ACHN (cell line): ENCODE measurements around the gene KIT.

Source experiments
- DNase-seq: peaks from one replicate; pipeline ENCODE4 v3.0.0-alpha.2; 2015
- in situ Hi-C: cut with HindIII; loops from 2 replicates; pipeline ENCODE4 v1.10.0; 2017; ENCODE audit warnings: low sequenced_read_pairs, low pct_ligation_motif_present, low pct_unique_long_range_greater_than_20kb

KIT gene

GRCh38 chr4:54659313-54659712 lies 1.6 kb downstream of the KIT start:
- DNase-seq, result peak; percentile 20

GRCh38 chr4:54659749-54660535 lies 2.2 kb downstream of the KIT start:
- in situ Hi-C loops, result no loop called here
- DNase-seq, result no peak

More at GRCh38 chr4:54659313-54659712, 1.6 kb downstream of the KIT start:
- in situ Hi-C loops, result no loop called here

- in situ Hi-C loops, result no loop called here
- no peak for DNase-seq
These were observed 2.8 kb downstream of the KIT start for GRCh38 chr4:54660591-54660990.

GRCh38 chr4:54661169-54661568 lies 3.4 kb downstream of the KIT start:
- DNase-seq, result no peak

GRCh38 chr4:54661686-54662085 lies 3.9 kb downstream of the KIT start:
- DNase-seq, result no peak
- in situ Hi-C loops, result no loop called here

More at GRCh38 chr4:54661169-54661568, 3.4 kb downstream of the KIT start:
- in situ Hi-C loops, result no loop called here

- in situ Hi-C loops, result no loop called here
- no peak for DNase-seq
These were observed 4.4 kb downstream of the KIT start for GRCh38 chr4:54662123-54662522.

- no peak for DNase-seq
- in situ Hi-C loops, result no loop called here
These were observed 5.3 kb downstream of the KIT start for GRCh38 chr4:54662901-54663585.

- DNase-seq, result no peak
- in situ Hi-C loops, result no loop called here
These were observed 6.6 kb downstream of the KIT start for GRCh38 chr4:54664400-54664799.

GRCh38 chr4:54668014-54668611 lies 10.4 kb downstream of the KIT start:
- in situ Hi-C loops, result no loop called here
- no peak for DNase-seq

- DNase-seq, result no peak
- in situ Hi-C loops, result no loop called here
These were observed 12.1 kb downstream of the KIT start for GRCh38 chr4:54669831-54670230.

GRCh38 chr4:54675721-54676461 lies 18.1 kb downstream of the KIT start:
- in situ Hi-C loops, result no loop called here
- DNase-seq, result no peak

GRCh38 chr4:54676658-54677057 lies 18.9 kb downstream of the KIT start:
- DNase-seq, result no peak
- in situ Hi-C loops, result no loop called here

- in situ Hi-C loops, result no loop called here
- DNase-seq, result no peak
These were observed 19.7 kb downstream of the KIT start for GRCh38 chr4:54677416-54677815.

GRCh38 chr4:54677853-54678650 lies 20.3 kb downstream of the KIT start:
- in situ Hi-C loops, result no loop called here
- no peak for DNase-seq

GRCh38 chr4:54678826-54679225 lies 21.1 kb downstream of the KIT start:
- no peak for DNase-seq
- in situ Hi-C loops, result no loop called here

GRCh38 chr4:54679813-54680212 lies 22.1 kb downstream of the KIT start:
- in situ Hi-C loops, result no loop called here
- DNase-seq, result no peak

GRCh38 chr4:54683616-54684346 lies 26.0 kb downstream of the KIT start:
- DNase-seq, result no peak

GRCh38 chr4:54685810-54686209 lies 28.1 kb downstream of the KIT start:
- in situ Hi-C loops, result no loop called here
- no peak for DNase-seq

More at GRCh38 chr4:54683616-54684346, 26.0 kb downstream of the KIT start:
- in situ Hi-C loops, result no loop called here
